ENCODE results near the gene CEP250. TPM values are rescaled to one million over a fixed set of nuclear protein-coding genes. Genes with fewer than 3 reads are reported as not detected.

The CEP250 gene
- total and polyA plus RNA-seq, 2 of the 4 experiments (the other 2 are of a cell fraction): 22.7 to 35.1 TPM

GRCh38 chr20:35405775-35406174, 49.6 kb upstream of the CEP250 start:
- peaks cover 18% of the 10 kb centered on the region for H3K36me3 ChIP-seq (ENCODE audit: control insufficient read depth, insufficient read depth, low read length)
- H2AK5ac ChIP-seq (ENCODE audit: low read depth, low read length): no peak overlapping the region
- H3K9me1 ChIP-seq (ENCODE audit: insufficient read depth, low read length): no peaks in the 10 kb centered on the region
- no peak overlapping the region for H3K56ac ChIP-seq (ENCODE audit: extremely low read depth, insufficient read depth, low read length)
- no peaks in the 10 kb centered on the region for H3K4me1 ChIP-seq (ENCODE audit: control insufficient read depth, insufficient read depth, low read length)
- H3K4me2 ChIP-seq (ENCODE audit: low read depth, low read length): no peak overlapping the region
- H2AK9ac ChIP-seq (replicated peaks; ENCODE audit: low read depth, low read length, poor library complexity): no peak overlapping the region
- H3K27ac ChIP-seq (ENCODE audit: insufficient read depth, low read length): no peak overlapping the region
- in situ Hi-C loops (cut with MboI; ENCODE audit: low sequenced_read_pairs): no loop called here
- H3K9me3 ChIP-seq (ENCODE audit: control insufficient read depth, insufficient read depth, low read length): no peaks in the 10 kb centered on the region
- no peak overlapping the region for H2BK5ac ChIP-seq (ENCODE audit: low read depth, low read length, poor library complexity, severe bottlenecking)
- no CpG with 5 or more reads among the region's 3 CpGs for WGBS, 2 experiments (ENCODE audit: extremely low coverage in 2 of 2, insufficient read length in 1 of 2)
- no peak for ATAC-seq (ENCODE audit: low read depth)
- no peak overlapping the region for H4K91ac ChIP-seq (ENCODE audit: insufficient read depth, low read depth, low read length)
- H2BK20ac ChIP-seq (ENCODE audit: low read depth, low read length): no peak overlapping the region
- H3K14ac ChIP-seq (replicated peaks; ENCODE audit: low read depth, low read length): no peak overlapping the region
- TF ChIP-seq RFX5 (IDR thresholded peaks at IDR 0.05; ENCODE audit: low read depth, low read length): no peak
- no peak overlapping the region for H4K8ac ChIP-seq (ENCODE audit: low read depth in 2 of 2, low read length in 2 of 2)
- no peak overlapping the region for H2AFZ ChIP-seq (replicated peaks; ENCODE audit: low read length, poor library complexity)
- no peak overlapping the region for H3K18ac ChIP-seq (ENCODE audit: low read depth, low read length)
- no peak overlapping the region for H3K9ac ChIP-seq (ENCODE audit: low read depth, low read length)
- ChIA-PET CTCF (interaction anchor here (0.6 kb wide), 1 partner anchor 14 kb away, joined by 3 read pairs; no protein-coding TSS in a partner anchor), POLR2A (ENCODE audit: unreplicated experiment) (no interaction called here)
- H3K4me3 ChIP-seq (ENCODE audit: insufficient read depth, low read depth, low read length): no peak overlapping the region
- H2BK120ac ChIP-seq (ENCODE audit: low read depth, low read length): no peak overlapping the region
- H3K27me3 ChIP-seq (ENCODE audit: control insufficient read depth, insufficient read depth, low read length): no peaks in the 10 kb centered on the region
- H3K79me1 ChIP-seq (ENCODE audit: low read depth in 1 of 2, low read length in 2 of 2): peaks cover 9 to 47% of the 10 kb centered on the region in 2 experiments
- no peak overlapping the region for H3K4ac ChIP-seq (ENCODE audit: low read depth, low read length)
- H2BK15ac ChIP-seq (ENCODE audit: low read depth, low read length): no peak overlapping the region
- peaks cover 3% of the 10 kb centered on the region; the same call in 1 of the 2 replicates for H4K20me1 ChIP-seq (ENCODE audit: insufficient read depth, low read length)
- no peak overlapping the region for H3K23ac ChIP-seq (ENCODE audit: low read depth, low read length)
- intact Hi-C loops (cut with micrococcal nuclease): no loop called here
- no TSS peak for BruUV-seq (replicated peaks)
- no peak overlapping the region for H4K5ac ChIP-seq (ENCODE audit: low read depth, low read length)
- DNase-seq: no peak
- dilution Hi-C loops (cut with HindIII; ENCODE audit: low sequenced_read_pairs, unreplicated experiment): no loop called here
